Activated T-helper 1 cell treated with anti-CD3 and anti-CD28 coated beads, Interleukin-12 subunit alpha, Interleukin-12 subunit beta, Interleukin-2, Interleukin-4 antibody, amounts not matched to agents 30 ng/mL and 10 ng/mL and 1 ng/mL, durations not matched to agents 14 hours and 24 hours and 36 hours (primary cell): ENCODE measurements around the gene KRTAP12-3. TPM values are rescaled to one million over a fixed set of nuclear protein-coding genes. Genes with fewer than 3 reads are reported as not detected.
"Not testable (repeated sequence)": the region's sequence is repeated elsewhere in the genome, so short reads cannot be mapped to it uniquely, and the experiment has no call there.

Experiments
- DNase-seq: peaks from one replicate; pipeline ENCODE4 v3.0.0; 2021; ENCODE audit warnings: low spot score
- H3K27ac Mint-ChIP-seq: one replicate; pipeline ENCODE4 v1.8.0; 2021; ENCODE audit warnings: mild to moderate bottlenecking, mixed read lengths
- H3K27me3 Mint-ChIP-seq: one replicate; pipeline ENCODE4 v1.8.0; 2022; ENCODE audit warnings: mild to moderate bottlenecking, moderate library complexity, mixed read lengths; ENCODE audit not compliant: insufficient read depth
- H3K36me3 Mint-ChIP-seq: one replicate; pipeline ENCODE4 v1.8.0; 2021; ENCODE audit warnings: low read depth, mixed read lengths
- H3K4me1 Mint-ChIP-seq: one replicate; pipeline ENCODE4 v1.8.0; 2021; ENCODE audit warnings: low read depth, mixed read lengths
- H3K4me3 Mint-ChIP-seq: one replicate; pipeline ENCODE4 v1.8.0; 2021; ENCODE audit warnings: mild to moderate bottlenecking, moderate library complexity, mixed read lengths
- H3K9me3 Mint-ChIP-seq: one replicate; pipeline ENCODE4 v1.8.0; 2021; ENCODE audit warnings: mixed read lengths
- intact Hi-C: fragments of 100-400 bp; cut with micrococcal nuclease; formaldehyde crosslinking; loops from one replicate; pipeline ENCODE4 v1.15.1; 2024
- total RNA-seq: library from RNA; stranded (reverse); gene quantifications from 2 replicates; pipeline ENCODE4 v1.2.3, GENCODE V29; 2022

The KRTAP12-3 gene
- total RNA-seq, 1 donor from 2014 or later, result not detected

- Mint-ChIP-seq H3K4me3 (no peak overlapping the region), H3K36me3 (peaks cover 7% of the 10 kb centered on the region), H3K4me1 (peaks cover 11% of the 10 kb centered on the region), H3K27ac (no peak overlapping the region), H3K27me3 (peaks cover 21% of the 10 kb centered on the region), H3K9me3 (peaks cover 32% of the 10 kb centered on the region)
- intact Hi-C loops, result no loop called here
- DNase-seq, result no peak
These were observed 7.0 kb downstream of the KRTAP12-3 start for GRCh38 chr21:44664691-44665090.

- H3K36me3 Mint-ChIP-seq, result peaks cover 4% of the 10 kb centered on the region
- peaks cover 42% of the 10 kb centered on the region for H3K9me3 Mint-ChIP-seq
- DNase-seq, result no peak
- H3K27me3 Mint-ChIP-seq, result peaks cover 21% of the 10 kb centered on the region
- H3K4me3 Mint-ChIP-seq, result no peak within 1 kb of the TSS
- H3K4me1 Mint-ChIP-seq, result peaks cover 5% of the 10 kb centered on the region
- intact Hi-C loops, result no loop called here
- no peak within 1 kb of the TSS for H3K27ac Mint-ChIP-seq
These were observed 8.9 kb downstream of the KRTAP12-3 start, which contains the start of gene KRTAP12-2 for GRCh38 chr21:44666401-44667320. Gene KRTAP12-2 (minus strand): TSS chr21:44666927. CDS start chr21:44666886, 41 bp downstream.

- Mint-ChIP-seq H3K36me3 (no peaks in the 10 kb centered on the region), H3K27me3 (peaks cover 17% of the 10 kb centered on the region), H3K4me1 (peaks cover 5% of the 10 kb centered on the region), H3K27ac (no peak overlapping the region), H3K4me3 (no peak overlapping the region), H3K9me3 (peaks cover 42% of the 10 kb centered on the region)
- intact Hi-C loops, result no loop called here
- no peak for DNase-seq
These were observed 9.9 kb downstream of the KRTAP12-3 start for GRCh38 chr21:44667612-44668011.

- DNase-seq, result no peak
- peaks cover 6% of the 10 kb centered on the region for H3K36me3 Mint-ChIP-seq
- intact Hi-C loops, result no loop called here
- peaks cover 5% of the 10 kb centered on the region for H3K4me1 Mint-ChIP-seq
- peaks cover 16% of the 10 kb centered on the region for H3K27me3 Mint-ChIP-seq
- peaks cover 64% of the 10 kb centered on the region for H3K9me3 Mint-ChIP-seq
- no peak overlapping the region for H3K4me3 Mint-ChIP-seq
- no peak overlapping the region for H3K27ac Mint-ChIP-seq
These were observed 13.1 kb downstream of the KRTAP12-3 start for GRCh38 chr21:44670642-44671432.

GRCh38 chr21:44671911-44672310 lies 14.2 kb downstream of the KRTAP12-3 start:
- Mint-ChIP-seq H3K4me1 (peaks cover 5% of the 10 kb centered on the region), H3K36me3 (peaks cover 6% of the 10 kb centered on the region), H3K4me3 (no peak overlapping the region), H3K27me3 (peaks cover 16% of the 10 kb centered on the region), H3K9me3 (peaks cover 65% of the 10 kb centered on the region), H3K27ac (no peak overlapping the region)
- intact Hi-C loops, result no loop called here
- DNase-seq, result no peak

- Mint-ChIP-seq H3K27ac (no peak overlapping the region), H3K27me3 (peaks cover 37% of the 10 kb centered on the region), H3K4me3 (no peak overlapping the region), H3K36me3 (peaks cover 4% of the 10 kb centered on the region), H3K4me1 (no peaks in the 10 kb centered on the region), H3K9me3 (peaks cover 28% of the 10 kb centered on the region)
- DNase-seq, result no peak
- intact Hi-C loops, result no loop called here
These were observed 20.1 kb downstream of the KRTAP12-3 start for GRCh38 chr21:44677881-44678280.

- no peaks in the 10 kb centered on the region for H3K9me3 Mint-ChIP-seq
- H3K36me3 Mint-ChIP-seq, result no peaks in the 10 kb centered on the region
- no peak overlapping the region for H3K27ac Mint-ChIP-seq
- H3K4me3 Mint-ChIP-seq, result no peak overlapping the region
- H3K27me3 Mint-ChIP-seq, result peaks cover 30% of the 10 kb centered on the region
- intact Hi-C loops, result no loop called here
- no peak for DNase-seq
- peaks cover 7% of the 10 kb centered on the region for H3K4me1 Mint-ChIP-seq
These were observed 23.4 kb downstream of the KRTAP12-3 start for GRCh38 chr21:44681152-44681551.

GRCh38 chr21:44681861-44682579 lies 24.3 kb downstream of the KRTAP12-3 start, which contains the start of gene KRTAP12-1:
Gene KRTAP12-1 (minus strand): TSS chr21:44682163. CDS start chr21:44682123, 40 bp downstream.
- no peak for DNase-seq
- Mint-ChIP-seq H3K27me3 (peaks cover 30% of the 10 kb centered on the region), H3K36me3 (no peaks in the 10 kb centered on the region)

GRCh38 chr21:44682580-44683151 lies 24.9 kb downstream of the KRTAP12-3 start:
- Mint-ChIP-seq H3K9me3 (no peaks in the 10 kb centered on the region), H3K27ac (no peak overlapping the region), H3K4me1 (peaks cover 19% of the 10 kb centered on the region), H3K4me3 (no peak overlapping the region), H3K27me3 (peaks cover 30% of the 10 kb centered on the region), H3K36me3 (no peaks in the 10 kb centered on the region)
- no peak for DNase-seq
- intact Hi-C loops, result no loop called here

More at GRCh38 chr21:44681861-44682579, 24.3 kb downstream of the KRTAP12-3 start, which contains the start of gene KRTAP12-1:
- Mint-ChIP-seq H3K4me3 (no peak within 1 kb of the TSS), H3K27ac (no peak within 1 kb of the TSS), H3K9me3 (no peaks in the 10 kb centered on the region), H3K4me1 (peaks cover 14% of the 10 kb centered on the region)
- intact Hi-C loops, result no loop called here

- intact Hi-C loops, result no loop called here
- H3K4me3 Mint-ChIP-seq, result no peak overlapping the region
- peaks cover 27% of the 10 kb centered on the region for H3K27me3 Mint-ChIP-seq
- H3K36me3 Mint-ChIP-seq, result no peaks in the 10 kb centered on the region
- H3K4me1 Mint-ChIP-seq, result peaks cover 19% of the 10 kb centered on the region
- no peak overlapping the region for H3K27ac Mint-ChIP-seq
- DNase-seq, result no peak
- no peaks in the 10 kb centered on the region for H3K9me3 Mint-ChIP-seq
These were observed 26.3 kb downstream of the KRTAP12-3 start for GRCh38 chr21:44684077-44684476.

- Mint-ChIP-seq H3K4me1 (peaks cover 19% of the 10 kb centered on the region), H3K4me3 (no peak overlapping the region), H3K9me3 (no peaks in the 10 kb centered on the region), H3K27me3 (peaks cover 23% of the 10 kb centered on the region), H3K27ac (no peak overlapping the region), H3K36me3 (no peaks in the 10 kb centered on the region)
- intact Hi-C loops, result no loop called here
- DNase-seq, result no peak
These were observed 26.8 kb downstream of the KRTAP12-3 start for GRCh38 chr21:44684483-44684882.

- H3K9me3 Mint-ChIP-seq, DNase-seq, H3K4me3 Mint-ChIP-seq, intact Hi-C loops, H3K27ac Mint-ChIP-seq, H3K36me3 Mint-ChIP-seq: not testable (repeated sequence)
- H3K27me3 Mint-ChIP-seq, result peaks cover 23% of the 10 kb centered on the region
- H3K4me1 Mint-ChIP-seq, result peaks cover 19% of the 10 kb centered on the region
These were observed 27.3 kb downstream of the KRTAP12-3 start for GRCh38 chr21:44685050-44685449.
